Stimulated activated CD8-positive, alpha-beta memory T cell treated with anti-CD3 and anti-CD28 coated beads, Interleukin-15, amount 100 ng/mL, for 24 hours (primary cell): Measurements from ENCODE around the gene DMRTB1.

Experiments used
- DNase-seq: peaks from one replicate; pipeline ENCODE4 v3.0.0-alpha.2; 2020; ENCODE audit warnings: low read depth

DMRTB1 gene

GRCh38 chr1:53463961-53464899, 5.0 kb downstream of the DMRTB1 start:
- no peak for DNase-seq

GRCh38 chr1:53465023-53465957, 6.1 kb downstream of the DMRTB1 start:
- no peak for DNase-seq

- DNase-seq: no peak
These were observed 8.2 kb downstream of the DMRTB1 start for GRCh38 chr1:53467391-53467790.

GRCh38 chr1:53468374-53468773, 9.2 kb downstream of the DMRTB1 start:
- no peak for DNase-seq

GRCh38 chr1:53469373-53469772, 10.2 kb downstream of the DMRTB1 start:
- no peak for DNase-seq

GRCh38 chr1:53470155-53470554, 11.0 kb downstream of the DMRTB1 start:
- no peak for DNase-seq

GRCh38 chr1:53470584-53470983, 11.4 kb downstream of the DMRTB1 start:
- DNase-seq: no peak

GRCh38 chr1:53471000-53471399, 11.8 kb downstream of the DMRTB1 start:
- no peak for DNase-seq

- no peak for DNase-seq
These were observed 14.3 kb downstream of the DMRTB1 start for GRCh38 chr1:53473463-53473862.

- no peak for DNase-seq
These were observed 16.5 kb downstream of the DMRTB1 start for GRCh38 chr1:53475664-53476063.

GRCh38 chr1:53476579-53476978, 17.4 kb downstream of the DMRTB1 start:
- DNase-seq: no peak

- no peak for DNase-seq
These were observed 18.7 kb downstream of the DMRTB1 start for GRCh38 chr1:53477651-53478501.

GRCh38 chr1:53478502-53478818, 19.3 kb downstream of the DMRTB1 start:
- DNase-seq: no peak

- DNase-seq: no peak
These were observed 21.5 kb downstream of the DMRTB1 start for GRCh38 chr1:53480678-53481077.

- no peak for DNase-seq
These were observed 22.3 kb downstream of the DMRTB1 start for GRCh38 chr1:53481456-53481855.

GRCh38 chr1:53482441-53483153, 23.4 kb downstream of the DMRTB1 start:
- no peak for DNase-seq

- DNase-seq: no peak
These were observed 24.0 kb downstream of the DMRTB1 start for GRCh38 chr1:53483170-53483569.

- no peak for DNase-seq
These were observed 24.5 kb downstream of the DMRTB1 start for GRCh38 chr1:53483656-53484055.

GRCh38 chr1:53484705-53485477, 25.7 kb downstream of the DMRTB1 start:
- DNase-seq: no peak
